Neural progenitor cell (in vitro differentiated cells): ENCODE data around the gene NCKAP1. TPM values are rescaled to one million over a fixed set of nuclear protein-coding genes. Genes with fewer than 3 reads are reported as not detected.

Experiments
- DNase-seq: peaks from one replicate; pipeline ENCODE4 v3.0.0-alpha.2; 2016; ENCODE audit warnings: low spot score
- H2AFZ ChIP-seq: fragments of 200-600 bp; sonication (generic); replicated peaks from 2 replicates; pipeline ENCODE4 v1.6.1; 2016; ENCODE audit warnings: antibody characterized with exemption
- H3F3A ChIP-seq: fragments of 200-600 bp; sonication (generic); 2 replicates; pipeline ENCODE4 v1.6.1; 2016; ENCODE audit warnings: antibody characterized with exemption, low read depth
- H3K27ac ChIP-seq: fragments of 200-600 bp; sonication (generic); 2 replicates; pipeline ENCODE4 v1.5.1; 2016; ENCODE audit warnings: mild to moderate bottlenecking
- H3K27me3 ChIP-seq: fragments of 200-600 bp; sonication (generic); 2 replicates; pipeline ENCODE4 v1.6.1; 2016; ENCODE audit warnings: mild to moderate bottlenecking, moderate library complexity
- H3K36me3 ChIP-seq: fragments of 200-600 bp; sonication (generic); 2 replicates; pipeline ENCODE4 v1.5.1; 2016
- H3K4me1 ChIP-seq: fragments of 200-600 bp; sonication (generic); 2 replicates; pipeline ENCODE4 v1.6.1; 2016; ENCODE audit warnings: mixed run types
- H3K4me2 ChIP-seq: fragments of 200-600 bp; sonication (generic); 2 replicates; pipeline ENCODE4 v1.6.1; 2016
- H3K4me3 ChIP-seq: fragments of 200-600 bp; sonication (generic); 2 replicates; pipeline ENCODE4 v1.5.1; 2016
- H3K79me2 ChIP-seq: fragments of 200-600 bp; sonication (generic); 2 replicates; pipeline ENCODE4 v1.6.1; 2016; ENCODE audit warnings: low read depth
- H3K9ac ChIP-seq: fragments of 200-600 bp; sonication (generic); 2 replicates; pipeline ENCODE4 v1.6.1; 2016
- H3K9me3 ChIP-seq: fragments of 200-600 bp; sonication (generic); 2 replicates; pipeline ENCODE4 v1.5.1; 2016; ENCODE audit warnings: low read depth
- H4K20me1 ChIP-seq: fragments of 200-600 bp; sonication (generic); 2 replicates; pipeline ENCODE4 v1.6.1; 2016; ENCODE audit warnings: low read depth
- H3K27ac Mint-ChIP-seq: 3 replicates; pipeline ENCODE4 v1.8.0; 2021; ENCODE audit warnings: mixed read lengths
- H3K27me3 Mint-ChIP-seq: 2 replicates; pipeline ENCODE4 v1.8.0; 2022; ENCODE audit warnings: low read depth, mild to moderate bottlenecking, inconsistent platforms, moderate library complexity, mixed read lengths; ENCODE audit not compliant: insufficient read depth
- H3K36me3 Mint-ChIP-seq: 3 replicates; pipeline ENCODE4 v1.8.0; 2021; ENCODE audit warnings: mixed read lengths
- H3K4me1 Mint-ChIP-seq: 3 replicates; pipeline ENCODE4 v1.8.0; 2021; ENCODE audit warnings: mixed read lengths
- H3K4me3 Mint-ChIP-seq: 3 replicates; pipeline ENCODE4 v1.8.0; 2021; ENCODE audit warnings: mild to moderate bottlenecking, moderate library complexity, mixed read lengths
- H3K9me3 Mint-ChIP-seq: 3 replicates; pipeline ENCODE4 v1.8.0; 2020; ENCODE audit warnings: mixed read lengths
- EZH2 ChIP-seq: fragments of 200-600 bp; sonication (generic); IDR thresholded peaks from 2 replicates; pipeline ENCODE4 v1.6.1; 2017; ENCODE audit warnings: antibody characterized with exemption, mild to moderate bottlenecking, moderate library complexity
- EZH2phosphoT487 ChIP-seq: fragments of 200-600 bp; sonication (generic); IDR thresholded peaks from 2 replicates; pipeline ENCODE4 v1.6.1; 2017; ENCODE audit warnings: antibody characterized with exemption
- total RNA-seq: library from RNA; depleted of rRNA; stranded (reverse); fragments of >200 nt; gene quantifications from 2 replicates; pipeline ENCODE4 v1.2.3, GENCODE V29; 2015; ENCODE audit warnings: low replicate concordance
- TF ChIP-seq, protein P1 (sequence below): fragments of 200-600 bp; sonication (generic); IDR thresholded peaks from 2 replicates; pipeline ENCODE4 v1.5.1; 2017; ENCODE audit warnings: antibody characterized with exemption, mild to moderate bottlenecking

The NCKAP1 gene
- total RNA-seq, 1 donor from 2014 or later: 164 TPM

- Histone ChIP-seq H4K20me1 (no peaks in the 10 kb centered on the region), H3K36me3 (no peaks in the 10 kb centered on the region), H3K9me3 (no peaks in the 10 kb centered on the region), H3K27ac (no peak overlapping the region), H3K4me3 (no peak overlapping the region), H3K4me2 (no peak overlapping the region), H3K79me2 (peaks cover 11% of the 10 kb centered on the region), H3K27me3 (no peaks in the 10 kb centered on the region), H2AFZ (no peak overlapping the region), H3K4me1 (peaks cover 27% of the 10 kb centered on the region), H3F3A (peaks cover 33% of the 10 kb centered on the region), H3K9ac (no peak overlapping the region)
- peak; percentile 65 for DNase-seq
- no peak overlapping the region for H3K27ac Mint-ChIP-seq
- peaks cover 39% of the 10 kb centered on the region for H3K4me1 Mint-ChIP-seq
- H3K4me3 Mint-ChIP-seq: no peak overlapping the region
- TF ChIP-seq, protein P1, sequence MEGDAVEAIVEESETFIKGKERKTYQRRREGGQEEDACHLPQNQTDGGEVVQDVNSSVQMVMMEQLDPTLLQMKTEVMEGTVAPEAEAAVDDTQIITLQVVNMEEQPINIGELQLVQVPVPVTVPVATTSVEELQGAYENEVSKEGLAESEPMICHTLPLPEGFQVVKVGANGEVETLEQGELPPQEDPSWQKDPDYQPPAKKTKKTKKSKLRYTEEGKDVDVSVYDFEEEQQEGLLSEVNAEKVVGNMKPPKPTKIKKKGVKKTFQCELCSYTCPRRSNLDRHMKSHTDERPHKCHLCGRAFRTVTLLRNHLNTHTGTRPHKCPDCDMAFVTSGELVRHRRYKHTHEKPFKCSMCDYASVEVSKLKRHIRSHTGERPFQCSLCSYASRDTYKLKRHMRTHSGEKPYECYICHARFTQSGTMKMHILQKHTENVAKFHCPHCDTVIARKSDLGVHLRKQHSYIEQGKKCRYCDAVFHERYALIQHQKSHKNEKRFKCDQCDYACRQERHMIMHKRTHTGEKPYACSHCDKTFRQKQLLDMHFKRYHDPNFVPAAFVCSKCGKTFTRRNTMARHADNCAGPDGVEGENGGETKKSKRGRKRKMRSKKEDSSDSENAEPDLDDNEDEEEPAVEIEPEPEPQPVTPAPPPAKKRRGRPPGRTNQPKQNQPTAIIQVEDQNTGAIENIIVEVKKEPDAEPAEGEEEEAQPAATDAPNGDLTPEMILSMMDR: peak; percentile 71
- no peak for TF ChIP-seq EZH2
- no peak for TF ChIP-seq EZH2phosphoT487
- peaks cover 8% of the 10 kb centered on the region for H3K27me3 Mint-ChIP-seq
- H3K36me3 Mint-ChIP-seq: peaks cover 7% of the 10 kb centered on the region
- H3K9me3 Mint-ChIP-seq: peaks cover 14% of the 10 kb centered on the region
These were observed 168.0 kb downstream of the NCKAP1 start for GRCh38 chr2:182870227-182870626.

DNA sequence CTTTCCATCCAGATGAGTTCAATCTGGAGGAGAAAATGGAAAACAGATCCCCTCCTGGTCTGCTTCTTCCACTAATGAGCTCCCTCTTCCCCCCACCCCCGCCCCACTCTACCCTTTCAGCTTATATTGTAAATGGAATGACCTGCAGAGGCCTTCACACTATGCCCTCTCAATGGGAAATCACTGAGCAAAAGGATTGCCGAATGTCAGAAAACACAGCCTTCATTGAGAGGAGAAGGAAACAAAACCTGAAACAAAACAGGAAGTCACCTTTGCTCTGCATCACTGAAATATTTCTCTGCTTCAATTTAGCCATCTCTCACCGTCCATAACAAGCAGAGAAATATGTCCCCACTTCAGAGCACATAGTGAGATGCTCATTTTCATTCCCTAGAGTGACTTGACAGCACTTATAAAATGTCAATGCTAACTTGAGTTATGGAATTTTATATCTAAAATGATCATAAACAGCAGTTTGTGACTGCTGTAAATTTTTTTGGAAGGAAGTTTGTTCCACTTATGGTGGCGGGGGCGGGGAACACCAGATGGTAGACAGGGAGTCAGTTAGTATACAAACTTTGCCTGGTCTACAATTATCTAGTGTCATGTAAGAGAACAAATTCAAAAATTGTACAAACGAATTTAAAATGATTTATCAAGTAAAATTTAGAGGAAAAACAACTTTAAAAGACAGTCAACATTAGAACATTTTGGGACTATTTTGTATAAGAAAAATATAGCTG, 170.0 kb downstream of the NCKAP1 start:
- no peak overlapping the region for H3K9ac ChIP-seq
- H3K27me3 ChIP-seq: no peaks in the 10 kb centered on the region
- peak overlapping the region; percentile 88 for H3K4me3 Mint-ChIP-seq
- H3K36me3 ChIP-seq: no peaks in the 10 kb centered on the region
- H3K9me3 ChIP-seq: no peaks in the 10 kb centered on the region
- no peak overlapping the region for H2AFZ ChIP-seq
- H4K20me1 ChIP-seq: peaks cover 11% of the 10 kb centered on the region
- peaks cover 31% of the 10 kb centered on the region for H3K79me2 ChIP-seq
- H3K4me2 ChIP-seq: peak overlapping the region; percentile 84
- H3K27ac Mint-ChIP-seq: peak overlapping the region; percentile 74
- peak overlapping the region; percentile 66 for H3K4me3 ChIP-seq
- peaks cover 8% of the 10 kb centered on the region for H3K27me3 Mint-ChIP-seq
- H3K4me1 Mint-ChIP-seq: peaks cover 57% of the 10 kb centered on the region
- H3F3A ChIP-seq: peaks cover 33% of the 10 kb centered on the region
- peak overlapping the region; percentile 90 for H3K27ac ChIP-seq
- peaks cover 1% of the 10 kb centered on the region for H3K36me3 Mint-ChIP-seq
- peak; percentile 76 for DNase-seq
- TF ChIP-seq EZH2 (no peak), EZH2phosphoT487 (no peak)
- TF ChIP-seq, protein P1: no peak
- H3K9me3 Mint-ChIP-seq: peaks cover 6% of the 10 kb centered on the region
- H3K4me1 ChIP-seq: peaks cover 47% of the 10 kb centered on the region

DNA sequence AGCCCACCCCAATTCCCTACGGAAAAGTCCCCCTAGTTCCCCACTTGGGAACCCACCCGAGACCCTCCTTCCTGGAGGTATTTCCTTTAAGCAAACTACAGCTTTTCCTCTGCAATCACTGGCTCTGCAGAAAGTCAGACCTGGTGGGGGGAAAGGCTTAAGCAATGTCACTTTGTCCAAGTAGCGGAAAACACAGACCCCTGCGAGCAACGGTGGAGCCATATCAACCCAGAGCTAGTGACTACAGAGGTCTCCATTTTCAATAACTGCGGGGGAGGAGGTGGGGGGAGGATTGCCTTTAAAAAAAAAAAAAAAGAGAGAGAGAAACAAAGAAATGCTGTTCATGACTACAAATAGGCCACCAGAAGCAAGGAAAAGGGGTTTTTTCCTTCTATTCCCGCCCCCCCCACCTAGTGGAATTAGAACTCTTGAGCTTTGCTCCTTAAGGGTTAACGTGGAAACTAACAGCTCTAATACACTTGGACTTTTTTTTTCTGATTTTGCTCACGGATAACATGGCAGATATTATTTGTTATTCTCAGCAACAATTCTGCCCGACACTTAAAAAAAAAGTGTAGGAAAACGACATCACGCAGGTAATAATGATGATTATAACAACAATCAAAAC, 170.7 kb downstream of the NCKAP1 start:
- Mint-ChIP-seq H3K36me3 (peaks cover 1% of the 10 kb centered on the region), H3K9me3 (peaks cover 2% of the 10 kb centered on the region), H3K4me1 (peaks cover 60% of the 10 kb centered on the region), H3K27ac (peak overlapping the region; percentile 74), H3K27me3 (peaks cover 8% of the 10 kb centered on the region), H3K4me3 (peak overlapping the region; percentile 88)
- H3K27me3 ChIP-seq: no peaks in the 10 kb centered on the region
- peak overlapping the region; percentile 40 for H2AFZ ChIP-seq
- peaks cover 33% of the 10 kb centered on the region for H3F3A ChIP-seq
- no peak overlapping the region for H3K9ac ChIP-seq
- TF ChIP-seq EZH2 (no peak), EZH2phosphoT487 (no peak)
- TF ChIP-seq, protein P1: no peak
- no peaks in the 10 kb centered on the region for H3K36me3 ChIP-seq
- peaks cover 50% of the 10 kb centered on the region for H3K4me1 ChIP-seq
- peaks cover 14% of the 10 kb centered on the region for H4K20me1 ChIP-seq
- H3K27ac ChIP-seq: peak overlapping the region; percentile 90
- peak overlapping the region; percentile 66 for H3K4me3 ChIP-seq
- H3K9me3 ChIP-seq: no peaks in the 10 kb centered on the region
- DNase-seq: peak; percentile 51
- H3K79me2 ChIP-seq: peaks cover 38% of the 10 kb centered on the region
- H3K4me2 ChIP-seq: peak overlapping the region; percentile 84
